GM12878 (cell line): ENCODE measurements around the gene FAT1. TPM values are rescaled to one million over a fixed set of nuclear protein-coding genes. Genes with fewer than 3 reads are reported as not detected.

Experiments
- ATAC-seq: fragments of 200-7000 bp; cut with Tn5 transposase; 3 replicates; pipeline ENCODE4 v1.9.1; 2020; ENCODE audit warnings: mild to moderate bottlenecking, moderate library complexity
- BruUV-seq: library from RNA; stranded (reverse); fragments of 400-500 nt; replicated peaks from 2 replicates; lab custom pipeline; 2021; lab: Mats Ljungman, UMichigan
- CTCF ChIA-PET: fragments of 300-600 bp; sonication (Branson Sonifier 250); formaldehyde crosslinking; extraction: SDS; loops from one replicate; lab custom pipeline; 2021; ENCODE audit warnings: inconsistent platforms; lab: Yijun Ruan, JAX
- POLR2A ChIA-PET: fragments of 350-600 bp; formaldehyde crosslinking; extraction: SDS; loops from one replicate; lab custom pipeline; 2021; ENCODE audit warnings: inconsistent platforms; lab: Charles Lee
- RAD21 ChIA-PET: fragments of 300-600 bp; sonication (Branson Sonifier 250); formaldehyde crosslinking; loops from one replicate; lab custom pipeline; 2023; ENCODE audit warnings: antibody characterized with exemption; ENCODE audit not compliant: unreplicated experiment; lab: Charles Lee
- SMC1A ChIA-PET: fragments of 300-600 bp; sonication (Branson Sonifier 250); formaldehyde crosslinking; loops from one replicate; lab custom pipeline; 2023; ENCODE audit not compliant: unreplicated experiment, uncharacterized antibody; lab: Charles Lee
- DNase-seq: peaks from one replicate; pipeline ENCODE4 v3.0.0-alpha.2; 2011; ENCODE audit warnings: low read depth, low spot score
- FAIRE-seq: peaks from 3 replicates; lab custom pipeline; 2011; peaks lifted over from hg19 to GRCh38; lab: Jason Lieb, UNC
- H2AFZ ChIP-seq: 2 replicates; pipeline ENCODE4 v1.6.0; 2011; ENCODE audit warnings: low read depth, low read length, control low read depth; ENCODE audit not compliant: control insufficient read depth
- H3K27ac ChIP-seq: 2 replicates; pipeline ENCODE4 v1.5.1; 2011; ENCODE audit warnings: control low read depth; ENCODE audit not compliant: control insufficient read depth, insufficient read depth
- H3K27me3 ChIP-seq, 2 experiments: replicated peaks in 1 of 2; 2 replicates each; pipeline versions ENCODE4 v1.6.0 to v1.6.1; 2011; ENCODE audit warnings: low read length in 1 of 2; ENCODE audit not compliant: control insufficient read depth in 2 of 2, insufficient read depth in 2 of 2
- H3K36me3 ChIP-seq, 2 experiments: 2 replicates each; pipeline ENCODE4 v1.5.1; 2011; ENCODE audit warnings: low read length in 1 of 2; ENCODE audit not compliant: control insufficient read depth in 2 of 2, insufficient read depth in 2 of 2
- H3K4me1 ChIP-seq: 2 replicates; pipeline ENCODE4 v1.6.1; 2011; ENCODE audit warnings: mild to moderate bottlenecking, low read length, moderate library complexity, mixed read lengths; ENCODE audit not compliant: control insufficient read depth, insufficient read depth
- H3K4me2 ChIP-seq: 2 replicates; pipeline ENCODE4 v1.6.0; 2011; ENCODE audit warnings: control low read depth; ENCODE audit not compliant: control insufficient read depth, insufficient read depth
- H3K4me3 ChIP-seq: fragments of 200-600 bp; sonication (generic); 2 replicates; pipeline ENCODE4 v1.5.1; 2016
- H3K79me2 ChIP-seq: 2 replicates; pipeline ENCODE4 v1.6.0; 2011; ENCODE audit warnings: low read length; ENCODE audit not compliant: control insufficient read depth, insufficient read depth
- H3K9ac ChIP-seq: 2 replicates; pipeline ENCODE4 v1.8.0; 2011; ENCODE audit warnings: low read length, control low read depth, mixed read lengths; ENCODE audit not compliant: control insufficient read depth, insufficient read depth
- H3K9me3 ChIP-seq: replicated peaks from 3 replicates; pipeline ENCODE4 v1.5.1; 2011; ENCODE audit warnings: mild to moderate bottlenecking, low read length; ENCODE audit not compliant: control insufficient read depth, insufficient read depth
- H4K20me1 ChIP-seq: 2 replicates; pipeline ENCODE4 v1.6.0; 2011; ENCODE audit not compliant: control insufficient read depth, insufficient read depth
- BHLHE40 ChIP-seq, 2 experiments: fragments of 450-650 bp in 1 of 2; IDR thresholded peaks; 2 replicates each; pipeline ENCODE4 v1.6.1; 2011 to 2017; ENCODE audit warnings: low read depth in 2 of 2, borderline replicate concordance in 1 of 2, improper control_type of control experiment in 1 of 2, low read length in 1 of 2, mild to moderate bottlenecking in 1 of 2
- CEBPB ChIP-seq, 2 experiments: fragments of 150-350 bp in 1 of 2; IDR thresholded peaks; 2 replicates each; pipeline ENCODE4 v1.6.1; 2012 to 2014; ENCODE audit warnings: low read depth in 2 of 2, low read length in 2 of 2, borderline replicate concordance in 1 of 2, inconsistent platforms in 1 of 2
- CREB1 ChIP-seq: IDR thresholded peaks from 2 replicates; pipeline ENCODE4 v1.6.1; 2012; ENCODE audit warnings: low read depth, mild to moderate bottlenecking, inconsistent platforms
- CTCF ChIP-seq, 3 experiments: IDR thresholded peaks in 2 of 3; conservative IDR thresholded peaks in 1 of 3; 2 replicates each; pipeline ENCODE4 v1.5.1; 2011; ENCODE audit warnings: low read depth in 3 of 3, low read length in 3 of 3, mild to moderate bottlenecking in 3 of 3, control low read depth in 2 of 3, moderate library complexity in 2 of 3, inconsistent platforms in 1 of 3, mixed read lengths in 1 of 3; ENCODE audit not compliant: control insufficient read depth in 2 of 3, insufficient read depth in 1 of 3; ENCODE audit errors: extremely low read depth in 1 of 3
- HDAC2 ChIP-seq: fragments of 200-600 bp; sonication (generic); IDR thresholded peaks from 2 replicates; pipeline ENCODE4 v1.6.1; 2017
- IRF4 ChIP-seq: IDR thresholded peaks from 2 replicates; pipeline ENCODE4 v1.6.1; 2011; ENCODE audit warnings: low read depth, low read length
- MXI1 ChIP-seq: fragments of 150-350 bp; IDR thresholded peaks from 2 replicates; pipeline ENCODE4 v1.6.1; 2011; ENCODE audit warnings: low read depth, mild to moderate bottlenecking, inconsistent platforms, low read length, improper control_type of control experiment
- NFYB ChIP-seq: IDR thresholded peaks from 2 replicates; pipeline ENCODE4 v1.6.1; 2011; ENCODE audit warnings: low read depth, mild to moderate bottlenecking, low read length, improper control_type of control experiment, moderate library complexity; ENCODE audit not compliant: insufficient read depth
- NR2C2 ChIP-seq: IDR thresholded peaks from 2 replicates; pipeline ENCODE4 v1.6.1; 2011; ENCODE audit warnings: borderline replicate concordance, low read depth; ENCODE audit not compliant: control insufficient read depth, insufficient read length
- RBBP5 ChIP-seq: fragments of 200-600 bp; sonication (generic); conservative IDR thresholded peaks from 2 replicates; pipeline ENCODE4 v1.6.1; 2016
- USF1 ChIP-seq: IDR thresholded peaks from 2 replicates; pipeline ENCODE4 v1.6.1; 2011; ENCODE audit warnings: borderline replicate concordance, low read depth, mild to moderate bottlenecking, moderate library complexity, mixed read lengths, low read length; ENCODE audit not compliant: insufficient read depth; ENCODE audit errors: extremely low read length
- USF2 ChIP-seq: IDR thresholded peaks from 2 replicates; pipeline ENCODE4 v1.6.1; 2011; ENCODE audit warnings: low read depth, low read length, improper control_type of control experiment, borderline replicate concordance
- ZBTB33 ChIP-seq: fragments of 450-650 bp; IDR thresholded peaks from 2 replicates; pipeline ENCODE4 v1.6.1; 2017; ENCODE audit warnings: mild to moderate bottlenecking
- WGBS: methylation state at CpG from one replicate; pipeline ENCODE4 v1.1.6; 2016; ENCODE audit warnings: low lambda C conversion rate; ENCODE audit not compliant: insufficient replicate concordance, insufficient coverage; ENCODE audit errors: missing lambda C conversion rate; 5-methylcytosine and 5-hydroxymethylcytosine counted together
- in situ Hi-C: fragments of 300-500 bp; cut with MboI; formaldehyde crosslinking; loops from 9 replicates; pipeline ENCODE4 v1.14.3; 2018; ENCODE audit warnings: mixed read lengths
- intact Hi-C: fragments of 100-400 bp; cut with micrococcal nuclease; formaldehyde crosslinking; loops from one replicate; pipeline ENCODE4 v1.14.2; 2022; ENCODE audit not compliant: unreplicated experiment
- polyA plus RNA-seq, 11 experiments: library from polyadenylated mRNA; depleted of rRNA in 4 of 11; unstranded in 6 of 11; stranded (reverse) in 5 of 11; fragments of >200 nt; fragmentation: Nextera tagmentation in 4 of 11; fragmentation: Illumina TruSeq in 1 of 11; extraction: Ambion mirVana in 4 of 11; extraction: Trizol in 1 of 11; gene quantifications; 1 replicate in 1 of 11; 2 replicates in 10 of 11; pipeline versions ENCODE4 v1.2.1 to v1.2.3, GENCODE V29; 2011 to 2016; ENCODE audit warnings: inconsistent platforms in 2 of 11, missing spikeins in 2 of 11, low read depth in 1 of 11
- total RNA-seq, 4 experiments: library from RNA; depleted of rRNA in 3 of 4; stranded (reverse); fragments of >200 nt in 3 of 4; fragmentation: Illumina TruSeq in 1 of 4; extraction: Trizol in 1 of 4; gene quantifications; 2 replicates each; pipeline versions ENCODE4 v1.2.1 to v1.2.3, GENCODE V29; 2013 to 2021

FAT1 gene
- total and polyA plus RNA-seq, 10 of the 15 experiments (the other 5 are each of a cell fraction or from before 2014, with no cell fraction given): 0.04 to 11.8 (median 0.11) TPM; not detected in 1

GRCh38 chr4:186739802-186740434 is 16.3 kb upstream of the FAT1 start:
- Histone ChIP-seq H3K4me1 (no peaks in the 10 kb centered on the region), H3K27me3 (no peaks in the 10 kb centered on the region), H3K4me3 (no peak overlapping the region), H2AFZ (no peak overlapping the region), H4K20me1 (no peaks in the 10 kb centered on the region), H3K9ac (no peak overlapping the region), H3K79me2 (no peaks in the 10 kb centered on the region), H3K9me3 (no peaks in the 10 kb centered on the region), H3K4me2 (no peak overlapping the region), H3K27ac (no peak overlapping the region), H3K36me3 (no peaks in the 10 kb centered on the region)
- ChIA-PET SMC1A (no interaction called here), RAD21 (no interaction called here), CTCF (no interaction called here), POLR2A (no interaction called here)
- DNase-seq: no peak
- ATAC-seq: no peak
- WGBS: 42% methylated on average over 5 of the region's 5 CpGs
- in situ Hi-C loops (no loop called here), intact Hi-C loops (no loop called here)
- no TSS peak for BruUV-seq
- no peak for FAIRE-seq
- TF ChIP-seq HDAC2 (no peak), MXI1 (no peak), CTCF (IDR thresholded peaks at IDR 0.05 in 2 of 3, conservative IDR thresholded peaks at IDR 0.05 in 1 of 3; ENCODE audit: control insufficient read depth in 2 of 3, extremely low read depth in 1 of 3, insufficient read depth in 1 of 3, low read depth in 3 of 3, low read length in 3 of 3) (no peak), ZBTB33 (no peak), USF2 (no peak), NR2C2 (no peak), CREB1 (no peak), BHLHE40 (IDR thresholded peaks at IDR 0.05; ENCODE audit: borderline replicate concordance in 1 of 2, low read depth in 2 of 2, low read length in 1 of 2) (no peak), CEBPB (IDR thresholded peaks at IDR 0.05; ENCODE audit: borderline replicate concordance in 1 of 2, low read depth in 2 of 2, low read length in 2 of 2) (no peak), IRF4 (no peak), USF1 (no peak), NFYB (no peak), RBBP5 (no peak)
